HG03457 (cell line): Measurements from ENCODE around the gene STYXL1.

ENCODE experiments used
- ATAC-seq: cut with Tn5 transposase; IDR thresholded peaks from one replicate; pipeline ENCODE4 v1.9.1; 2021; ENCODE audit warnings: moderate number of reproducible peaks; ENCODE audit not compliant: unreplicated experiment

Gene STYXL1

DNA sequence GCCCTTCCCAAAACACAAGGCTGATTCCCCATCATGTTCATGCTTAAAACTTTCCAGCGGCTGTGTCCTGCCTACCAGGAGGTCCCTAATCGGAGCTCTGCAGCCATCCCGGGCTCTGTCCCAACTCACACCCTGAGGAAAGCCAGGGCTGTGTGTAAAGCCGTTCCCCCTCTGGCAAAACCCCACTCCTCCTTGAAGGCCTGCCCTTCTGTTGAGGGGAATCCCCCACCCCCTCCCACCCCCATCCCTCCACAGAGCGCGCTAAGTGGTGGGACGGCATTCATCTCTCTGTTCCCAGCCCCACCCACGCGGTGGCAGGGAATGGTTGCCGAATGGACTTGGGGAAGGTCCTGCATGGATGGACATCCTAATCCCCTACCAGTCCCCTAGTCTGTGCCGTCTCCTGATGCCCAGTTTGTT is 52.7 kb downstream of the STYXL1 start:
- no peak for ATAC-seq

DNA sequence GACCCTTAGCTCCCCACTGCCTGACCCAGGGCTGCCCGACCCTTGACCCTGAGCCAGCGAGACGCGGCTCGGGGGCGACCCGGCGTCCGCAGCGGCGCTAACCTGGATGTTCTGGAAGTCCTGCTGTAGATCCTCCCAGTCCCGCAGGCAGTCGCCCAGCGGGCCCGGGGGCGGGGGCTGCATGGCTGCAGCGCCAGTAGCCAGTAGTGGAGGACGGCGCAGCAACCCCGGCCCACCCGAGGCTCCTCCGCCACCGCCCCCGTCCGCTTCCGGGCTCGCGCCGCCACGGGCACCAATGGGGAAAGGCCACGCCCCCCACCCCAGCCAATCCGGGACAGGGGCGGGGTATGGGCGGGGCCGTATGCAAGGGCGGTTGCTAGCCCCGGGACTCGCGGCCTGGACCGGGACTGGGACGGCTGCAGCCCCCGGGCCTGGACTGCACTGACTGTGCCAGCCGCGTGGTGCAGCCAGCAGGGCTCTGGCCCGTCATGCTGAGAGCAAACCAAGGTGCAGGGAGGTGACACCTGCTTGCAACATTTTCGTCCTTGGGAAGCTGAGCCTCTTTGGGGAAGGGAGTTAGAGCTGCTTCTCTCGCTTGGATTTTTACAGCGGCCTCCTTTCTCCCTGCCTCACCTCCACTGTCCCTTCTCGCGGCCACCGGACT is 53.3 kb downstream of the STYXL1 start, which contains the start of gene TMEM120A:
Gene TMEM120A (minus strand): TSS at position 208 of the 664 bp plus-strand sequence. CDS start 25 bp downstream, at position 183.
- ATAC-seq: peak; percentile 82

DNA sequence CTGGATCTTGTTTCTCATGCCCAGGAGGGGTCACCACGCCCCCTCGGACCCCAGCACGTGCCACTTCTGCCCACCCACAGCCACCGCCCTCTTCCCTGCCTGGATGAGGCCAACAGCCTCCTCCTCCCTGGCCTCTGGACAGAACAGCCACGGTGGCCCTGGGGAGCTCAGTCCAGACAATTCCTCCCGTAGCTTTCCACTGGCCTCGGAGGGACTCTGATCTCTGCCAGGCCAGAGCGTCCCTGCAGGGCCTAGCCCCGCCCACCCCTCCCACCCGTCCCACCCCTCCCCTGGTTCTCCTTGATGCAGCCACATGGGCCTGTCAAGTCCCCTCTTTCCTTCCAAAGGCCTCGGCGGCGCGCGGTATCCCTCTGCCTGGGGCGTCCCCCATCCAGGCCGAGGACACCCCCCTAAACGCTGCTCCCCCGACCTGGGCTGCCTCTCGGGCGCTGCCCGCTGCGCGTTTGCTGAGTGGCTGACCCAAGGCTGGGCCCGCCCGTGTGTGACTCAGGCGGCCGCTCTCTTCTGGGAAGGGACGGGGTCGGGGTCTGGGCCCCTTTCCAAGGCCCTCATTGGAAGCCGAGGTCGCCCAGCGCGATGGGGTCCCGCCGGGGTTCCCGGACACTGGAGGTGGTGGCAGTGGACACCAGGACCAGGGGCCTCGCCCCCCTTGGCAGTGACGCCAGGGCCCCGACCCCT is 54.0 kb downstream of the STYXL1 start:
- no peak for ATAC-seq

DNA sequence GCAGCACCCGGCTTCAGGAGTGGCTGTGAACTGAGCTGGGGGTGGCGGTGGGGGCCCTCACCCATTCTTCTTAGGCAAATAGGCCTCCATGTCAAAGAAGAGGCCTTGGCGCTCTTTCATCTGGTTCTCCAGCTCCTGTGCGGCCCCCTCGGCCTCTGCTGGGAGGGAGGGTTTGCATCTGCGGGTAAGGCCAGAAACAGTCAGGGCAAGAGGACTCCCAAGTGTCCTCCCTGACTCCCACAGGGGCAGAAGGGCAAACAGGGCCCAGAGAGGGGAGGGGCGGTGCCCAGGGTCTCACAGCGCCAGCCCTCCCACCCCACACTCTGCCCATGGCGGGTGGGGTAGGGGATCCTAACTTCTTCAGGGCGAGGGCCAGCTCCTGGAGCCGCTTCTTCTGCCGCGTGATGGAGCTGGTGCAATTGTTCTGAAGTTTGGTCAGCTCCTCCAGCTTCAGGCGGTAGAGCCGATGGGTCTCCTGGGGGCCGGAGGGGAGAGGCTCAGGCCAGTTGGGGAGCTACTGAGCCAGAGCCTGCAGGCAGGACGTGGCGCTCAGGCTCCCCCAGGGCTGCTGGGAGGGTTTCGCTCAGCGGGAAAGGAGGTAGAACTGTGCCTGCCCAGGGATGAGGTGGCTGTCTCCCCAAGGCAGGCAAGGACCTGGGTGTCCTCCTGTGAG is 55.6 kb downstream of the STYXL1 start:
- no peak for ATAC-seq

DNA sequence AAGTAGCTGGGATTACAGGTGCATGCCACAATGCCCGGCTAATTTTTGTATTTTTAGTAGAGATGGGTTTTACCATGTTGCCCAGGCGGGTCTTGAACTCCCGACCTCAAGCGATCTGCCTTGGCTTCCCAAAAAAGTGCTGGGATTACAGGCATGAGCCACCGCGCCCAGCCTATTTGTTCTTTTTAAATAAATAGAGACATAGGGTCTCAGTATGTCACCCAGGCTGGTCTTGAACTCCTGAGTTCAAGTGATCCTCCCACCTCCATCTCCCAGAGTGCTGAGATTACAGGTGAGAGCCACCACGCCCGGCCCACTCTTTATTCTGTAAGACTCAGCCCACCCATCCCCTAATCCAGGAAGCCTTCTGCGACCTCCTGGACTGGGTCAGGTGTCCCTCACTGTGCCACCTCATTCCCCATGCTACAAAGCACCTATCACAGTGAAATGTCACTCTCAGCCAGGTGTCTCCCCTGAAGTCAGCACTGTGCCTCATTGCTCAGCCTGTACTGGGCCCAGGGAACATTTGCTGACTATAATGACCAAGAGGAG is 56.2 kb downstream of the STYXL1 start:
- ATAC-seq: no peak

DNA sequence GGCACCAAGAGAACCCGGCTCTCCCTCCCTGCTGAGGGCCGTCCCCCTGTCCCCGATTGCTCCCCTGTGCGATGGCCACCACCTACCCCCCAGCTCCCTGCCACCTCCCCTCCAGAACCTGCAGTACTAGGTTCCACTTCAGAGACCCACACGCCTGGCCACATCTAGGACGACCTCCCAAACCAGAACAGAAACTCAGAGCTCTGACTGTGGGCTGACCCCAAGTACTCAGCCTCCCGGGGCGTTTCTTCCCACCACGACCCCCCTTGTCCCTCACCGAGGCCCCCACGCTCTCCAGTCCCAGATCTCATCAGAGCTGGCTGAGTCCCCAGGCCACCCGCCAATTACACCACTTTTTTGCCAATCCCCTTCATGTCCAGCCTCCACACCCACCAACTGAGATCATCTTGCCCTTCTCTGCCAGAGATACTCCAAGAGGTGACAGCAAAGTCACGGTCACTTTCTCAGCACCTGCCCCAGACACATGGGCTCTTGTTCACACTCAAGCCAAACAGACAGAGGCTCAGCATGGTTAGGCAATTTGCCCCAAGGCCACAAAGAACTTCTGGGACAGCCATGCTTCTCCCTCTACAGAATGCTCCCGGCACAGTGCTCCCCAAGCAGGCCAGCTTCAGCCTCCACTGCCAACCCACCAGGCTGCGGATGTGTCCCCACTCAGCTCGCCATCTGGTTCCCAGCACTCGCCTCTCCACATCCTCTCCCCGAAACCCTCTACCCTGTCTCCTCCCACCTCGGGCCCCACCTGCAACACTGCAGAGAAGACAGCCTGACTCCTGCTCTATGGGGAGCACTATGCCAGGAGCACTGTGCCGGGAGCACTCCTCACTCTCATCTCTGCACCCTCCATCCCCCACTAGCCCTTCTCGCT is 58.1 kb downstream of the STYXL1 start:
- ATAC-seq: no peak

DNA sequence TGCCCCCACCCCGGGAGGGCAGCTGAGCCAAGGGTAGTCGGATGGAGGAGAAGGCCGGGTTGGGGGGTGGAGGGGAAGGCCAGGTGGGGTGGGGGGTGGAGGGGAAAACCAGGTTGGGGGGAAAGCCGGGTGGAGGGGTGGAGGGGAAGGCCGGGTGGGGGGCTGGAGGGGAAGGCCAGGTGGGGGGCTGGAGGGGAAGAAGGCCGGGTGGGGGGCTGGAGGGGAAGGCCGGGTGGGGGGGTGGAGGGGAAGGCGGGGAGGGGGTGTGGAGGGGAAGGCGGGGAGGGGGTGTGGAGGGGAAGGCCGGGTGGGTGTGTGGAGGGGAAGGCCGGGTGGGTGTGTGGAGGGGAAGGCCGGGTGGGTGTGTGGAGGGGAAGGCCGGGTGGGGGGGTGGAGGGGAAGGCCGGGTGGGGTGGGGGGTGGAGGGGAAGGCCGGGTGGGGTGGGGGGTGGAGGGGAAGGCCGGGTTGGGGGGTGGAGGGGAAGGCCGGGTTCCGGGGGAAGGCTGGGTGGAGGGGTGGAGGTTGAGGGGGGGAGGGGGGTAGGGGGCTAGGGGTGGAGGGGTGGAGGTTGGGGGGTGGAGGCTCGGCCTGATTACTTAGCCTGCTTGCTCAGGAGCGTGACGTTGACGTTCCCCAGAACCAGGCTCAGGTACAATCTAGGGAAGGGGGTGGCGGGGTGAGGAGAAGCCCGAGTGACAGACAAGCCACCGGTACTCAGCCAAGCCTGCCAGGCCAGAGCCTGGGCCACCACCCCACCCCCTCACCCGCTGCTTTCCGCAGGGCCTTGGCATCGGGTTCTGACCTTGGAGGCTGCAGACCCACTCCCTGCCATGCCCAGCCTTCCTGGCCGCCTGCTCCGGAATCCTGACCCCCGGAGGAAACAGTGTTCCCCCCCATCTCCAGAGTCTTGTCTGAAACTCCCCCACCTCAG is 59.0 kb downstream of the STYXL1 start:
- no peak for ATAC-seq

DNA sequence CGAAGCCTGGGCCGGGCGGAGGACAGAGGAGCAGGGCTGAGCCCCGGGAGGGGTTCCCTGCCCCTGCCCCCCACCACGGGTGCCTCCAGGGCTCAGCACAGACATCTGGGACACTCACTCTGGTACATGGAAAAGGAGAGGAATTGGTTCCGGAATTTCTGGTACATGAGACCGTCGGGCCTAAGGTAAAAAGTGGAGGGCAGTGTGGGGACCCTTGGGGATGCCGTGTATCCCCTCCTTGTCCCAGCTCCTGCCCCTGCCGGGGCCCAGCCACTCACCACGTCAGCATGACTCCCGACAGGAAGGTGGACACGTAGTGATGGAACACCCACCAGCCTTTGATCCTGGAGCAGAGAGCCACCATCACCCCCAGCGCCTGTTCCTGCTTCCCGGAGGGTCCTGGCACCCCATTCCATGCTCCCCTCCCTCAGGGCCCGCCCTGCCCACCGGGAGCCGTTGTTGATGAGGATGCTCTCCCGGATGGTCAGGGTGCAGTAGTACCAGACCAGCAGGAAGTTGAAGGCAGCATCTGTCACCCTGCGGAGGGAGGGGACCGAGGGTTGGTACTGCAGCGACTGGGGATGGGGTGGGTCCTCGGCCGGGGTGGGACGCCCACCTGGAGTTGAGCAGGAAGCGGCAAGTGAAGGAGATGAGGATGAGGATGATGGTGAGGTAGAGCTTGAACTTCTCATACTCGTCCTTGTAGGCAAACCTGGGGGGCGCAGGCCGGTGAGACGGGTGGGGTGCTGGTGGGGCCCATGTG is 59.8 kb downstream of the STYXL1 start:
- no peak for ATAC-seq

DNA sequence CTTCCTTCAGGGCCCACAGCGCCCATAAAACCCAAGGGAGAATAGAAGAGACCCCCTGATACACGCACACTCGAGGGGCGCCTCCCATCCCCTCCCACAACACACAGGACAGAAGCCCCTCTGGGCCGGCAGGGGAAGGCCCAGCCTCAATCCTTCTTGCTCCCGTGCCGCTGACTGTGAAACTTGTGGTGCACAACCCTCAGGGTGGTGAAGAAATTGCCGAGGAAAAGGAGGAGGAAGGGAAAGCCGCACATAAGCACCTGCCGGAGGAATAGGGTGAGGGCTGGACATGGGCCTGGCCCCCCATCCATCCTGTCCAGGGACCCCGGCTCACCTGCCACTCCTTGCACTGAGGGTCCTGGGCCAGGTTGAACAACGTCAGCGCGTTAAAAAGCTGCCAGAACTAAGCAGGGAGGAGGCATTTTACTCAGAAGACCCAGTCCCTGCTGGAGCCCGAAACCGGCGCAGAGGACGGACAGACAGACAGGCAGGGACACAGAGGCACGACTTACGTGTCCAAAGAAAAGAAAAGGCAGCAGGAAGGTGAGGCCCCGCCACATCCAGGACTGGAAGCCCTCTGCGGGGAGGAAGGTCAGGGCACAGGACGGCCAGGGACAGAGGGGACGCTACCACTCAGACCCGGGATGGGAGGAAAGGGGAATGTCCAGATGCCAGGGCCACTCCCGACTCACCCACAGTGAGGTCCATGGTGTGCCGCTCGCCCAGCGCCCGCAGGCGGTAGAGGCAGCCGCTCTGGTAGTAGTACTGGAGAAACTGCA is 60.6 kb downstream of the STYXL1 start:
- ATAC-seq: no peak

DNA sequence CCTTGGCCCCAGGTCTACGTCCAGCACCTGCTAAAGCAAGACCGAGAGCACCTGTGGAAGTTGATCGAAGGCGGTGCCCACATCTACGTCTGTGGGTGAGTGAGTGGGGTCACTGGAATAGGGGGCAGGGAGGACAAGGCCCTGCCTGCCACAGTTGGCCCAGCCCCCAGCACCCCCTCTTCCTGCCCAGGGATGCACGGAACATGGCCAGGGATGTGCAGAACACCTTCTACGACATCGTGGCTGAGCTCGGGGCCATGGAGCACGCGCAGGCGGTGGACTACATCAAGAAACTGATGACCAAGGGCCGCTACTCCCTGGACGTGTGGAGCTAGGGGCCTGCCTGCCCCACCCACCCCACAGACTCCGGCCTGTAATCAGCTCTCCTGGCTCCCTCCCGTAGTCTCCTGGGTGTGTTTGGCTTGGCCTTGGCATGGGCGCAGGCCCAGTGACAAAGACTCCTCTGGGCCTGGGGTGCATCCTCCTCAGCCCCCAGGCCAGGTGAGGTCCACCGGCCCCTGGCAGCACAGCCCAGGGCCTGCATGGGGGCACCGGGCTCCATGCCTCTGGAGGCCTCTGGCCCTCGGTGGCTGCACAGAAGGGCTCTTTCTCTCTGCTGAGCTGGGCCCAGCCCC is 61.5 kb downstream of the STYXL1 start:
- no peak for ATAC-seq

DNA sequence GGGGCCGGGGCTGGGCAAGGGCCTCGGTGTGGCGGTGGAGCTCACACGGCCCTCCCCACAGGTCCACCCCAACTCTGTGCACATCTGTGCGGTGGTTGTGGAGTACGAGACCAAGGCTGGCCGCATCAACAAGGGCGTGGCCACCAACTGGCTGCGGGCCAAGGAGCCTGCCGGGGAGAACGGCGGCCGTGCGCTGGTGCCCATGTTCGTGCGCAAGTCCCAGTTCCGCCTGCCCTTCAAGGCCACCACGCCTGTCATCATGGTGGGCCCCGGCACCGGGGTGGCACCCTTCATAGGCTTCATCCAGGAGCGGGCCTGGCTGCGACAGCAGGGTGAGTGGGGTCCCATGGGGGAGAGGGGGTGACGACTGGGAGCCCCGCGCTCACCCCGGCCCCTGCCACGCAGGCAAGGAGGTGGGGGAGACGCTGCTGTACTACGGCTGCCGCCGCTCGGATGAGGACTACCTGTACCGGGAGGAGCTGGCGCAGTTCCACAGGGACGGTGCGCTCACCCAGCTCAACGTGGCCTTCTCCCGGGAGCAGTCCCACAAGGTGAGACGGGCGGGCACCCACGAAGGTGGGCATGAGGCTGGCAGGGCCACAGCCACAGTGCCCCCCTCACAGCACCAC is 62.2 kb downstream of the STYXL1 start:
- ATAC-seq: no peak

DNA sequence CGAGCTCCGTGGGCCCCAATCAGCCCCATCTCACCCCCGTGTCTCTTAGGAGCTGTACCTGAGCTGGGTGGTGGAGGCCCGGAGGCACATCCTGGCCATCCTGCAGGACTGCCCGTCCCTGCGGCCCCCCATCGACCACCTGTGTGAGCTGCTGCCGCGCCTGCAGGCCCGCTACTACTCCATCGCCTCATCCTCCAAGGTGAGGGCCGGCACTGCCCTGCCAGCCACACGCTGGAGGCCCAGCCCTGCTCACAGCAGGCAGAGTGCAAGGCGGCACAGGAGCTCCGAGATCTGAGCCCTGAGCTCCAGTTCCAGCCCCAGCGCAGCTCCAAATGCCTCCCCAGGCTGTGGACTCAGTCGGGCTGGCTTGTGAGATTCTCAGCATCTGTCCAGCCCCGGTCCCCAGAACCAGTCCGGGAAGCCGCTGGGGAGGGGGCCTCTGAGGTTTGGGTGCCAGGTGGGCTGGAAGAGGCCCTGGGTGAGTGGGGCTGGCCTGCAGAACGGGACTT is 62.7 kb downstream of the STYXL1 start:
- ATAC-seq: no peak

DNA sequence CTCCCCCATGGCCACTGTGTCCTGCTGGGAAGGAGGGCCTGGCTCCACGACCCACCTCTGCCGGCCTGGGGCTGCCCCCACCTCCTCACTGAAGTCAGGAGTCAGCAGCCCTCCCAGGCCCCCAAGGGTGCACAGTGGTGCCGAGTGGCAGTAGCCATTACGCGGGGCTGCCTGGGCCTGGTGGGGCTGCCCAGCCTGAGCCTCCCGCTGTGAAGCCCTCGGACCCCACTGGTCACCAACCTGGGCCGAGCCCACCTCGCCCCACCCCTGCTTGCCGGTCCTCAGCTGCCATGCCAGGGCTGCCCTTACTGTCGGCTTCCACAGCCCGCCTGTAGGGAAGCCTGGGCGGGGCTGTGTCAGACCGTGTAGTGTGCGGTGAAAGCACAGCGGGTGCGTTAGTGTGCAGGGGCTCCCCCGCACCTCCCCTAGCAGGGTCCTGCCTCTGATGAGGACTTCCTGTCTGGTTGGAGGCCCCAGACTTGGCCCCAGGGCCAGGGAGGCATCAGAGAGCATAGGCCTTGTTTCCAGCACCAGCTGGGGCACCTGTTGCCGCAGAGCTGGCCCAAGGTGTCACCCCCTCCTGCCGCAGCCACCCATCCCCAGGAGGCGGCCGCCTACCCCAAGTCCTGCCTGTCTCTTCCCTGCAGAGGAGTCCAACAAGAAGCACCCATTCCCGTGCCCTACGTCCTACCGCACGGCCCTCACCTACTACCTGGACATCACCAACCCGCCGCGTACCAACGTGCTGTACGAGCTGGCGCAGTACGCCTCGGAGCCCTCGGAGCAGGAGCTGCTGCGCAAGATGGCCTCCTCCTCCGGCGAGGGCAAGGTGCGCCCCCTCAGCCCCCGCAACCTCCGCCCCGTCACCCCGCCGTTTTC is 63.4 kb downstream of the STYXL1 start:
- no peak for ATAC-seq

DNA sequence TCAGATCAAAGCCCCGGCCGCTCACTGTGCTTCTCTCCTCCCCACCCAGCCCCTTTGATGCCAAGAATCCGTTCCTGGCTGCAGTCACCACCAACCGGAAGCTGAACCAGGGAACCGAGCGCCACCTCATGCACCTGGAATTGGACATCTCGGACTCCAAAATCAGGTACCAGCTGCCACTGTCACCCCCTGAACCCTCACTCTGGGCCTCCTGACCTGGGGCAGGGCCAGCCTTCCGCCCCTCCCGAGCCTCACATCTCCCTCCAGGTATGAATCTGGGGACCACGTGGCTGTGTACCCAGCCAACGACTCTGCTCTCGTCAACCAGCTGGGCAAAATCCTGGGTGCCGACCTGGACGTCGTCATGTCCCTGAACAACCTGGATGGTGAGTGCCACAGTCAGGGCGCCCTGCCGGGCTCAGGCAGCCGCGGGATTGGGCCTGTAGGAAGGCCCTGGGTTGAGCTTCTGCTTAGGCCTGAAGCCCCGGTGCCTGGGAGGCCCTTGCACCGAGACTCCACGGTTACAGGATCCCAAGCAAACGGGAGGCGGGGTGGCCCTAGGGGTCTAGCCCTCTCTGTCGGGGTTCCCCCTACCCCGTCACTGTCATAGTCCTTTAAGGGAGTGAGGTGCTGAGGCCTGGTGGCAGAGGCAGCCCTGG is 64.2 kb downstream of the STYXL1 start:
- ATAC-seq: no peak

DNA sequence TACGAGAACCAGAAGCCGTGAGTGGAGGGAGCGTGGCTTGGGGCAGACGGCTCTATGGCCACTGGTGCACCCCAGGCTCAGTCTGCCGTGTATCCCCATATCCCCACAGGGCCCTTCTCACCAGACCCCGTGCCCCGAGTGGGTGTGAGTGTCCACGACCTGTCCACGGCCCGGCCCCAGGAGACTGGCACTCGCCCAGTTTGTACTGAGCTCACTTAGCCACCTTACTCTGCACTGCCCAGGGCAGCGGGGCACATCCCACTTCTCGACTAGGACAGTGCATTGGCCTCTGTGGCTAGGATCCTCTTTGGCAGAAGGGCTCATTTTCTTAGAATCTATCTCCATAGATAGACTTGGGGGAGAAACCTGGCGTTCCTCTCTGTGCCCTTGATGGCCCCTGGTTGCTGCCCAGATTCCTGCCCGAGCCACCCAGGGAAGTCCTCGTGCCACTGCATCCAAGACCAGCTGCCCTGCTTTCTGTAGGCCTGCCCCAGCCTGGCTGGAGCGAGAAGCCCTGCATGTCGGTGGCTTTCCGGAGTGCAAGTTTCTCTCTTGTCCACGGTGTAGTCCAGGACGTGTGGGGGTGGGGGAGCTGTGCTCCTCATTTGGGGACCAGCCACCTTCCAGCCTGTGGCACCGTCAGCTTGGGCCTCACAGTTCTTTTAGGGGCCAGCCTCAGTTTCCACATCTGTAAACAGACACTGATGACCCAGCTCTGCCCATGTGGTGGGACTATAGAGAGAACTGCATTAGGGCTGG is 65.3 kb downstream of the STYXL1 start:
- ATAC-seq: no peak
